Left lung (tissue), 10 donors: ENCODE data around the gene OXLD1. TPM values are rescaled to one million over a fixed set of nuclear protein-coding genes. Genes with fewer than 3 reads are reported as not detected.

ENCODE experiments used
- ATAC-seq: fragments of 200-7000 bp; cut with Tn5 transposase; one replicate; pipeline ENCODE4 v1.9.1; 2020; ENCODE audit warnings: moderate library complexity
- DNase-seq, 4 donors: peaks; one replicate each; pipeline ENCODE4 v3.0.0-alpha.2; 2013 to 2020
- H3K27ac ChIP-seq, 2 donors: fragments of 200-600 bp; sonication (generic) in 1 of 2; one replicate each; pipeline versions ENCODE4 v1.5.0 to v1.8.0; 2020 to 2021
- H3K27me3 ChIP-seq, 2 donors: fragments of 200-600 bp; sonication (generic) in 1 of 2; one replicate each; pipeline versions ENCODE4 v1.5.0 to v1.8.0; 2020 to 2021
- H3K36me3 ChIP-seq, 2 donors: fragments of 200-600 bp; sonication (generic) in 1 of 2; one replicate each; pipeline versions ENCODE4 v1.5.0 to v1.8.0; 2020 to 2021
- H3K4me1 ChIP-seq, 2 donors: fragments of 200-600 bp; one replicate each; pipeline ENCODE4 v1.8.0; 2021
- H3K4me3 ChIP-seq, 2 donors: fragments of 200-600 bp; sonication (generic) in 1 of 2; one replicate each; pipeline versions ENCODE4 v1.5.0 to v1.8.0; 2020 to 2021; ENCODE audit warnings: mild to moderate bottlenecking in 1 of 2
- H3K9me3 ChIP-seq, 2 donors: fragments of 200-600 bp; sonication (generic) in 1 of 2; one replicate each; pipeline versions ENCODE4 v1.5.0 to v1.8.0; 2020 to 2021
- CTCF ChIP-seq, 2 donors: fragments of 200-600 bp; sonication (generic) in 1 of 2; IDR thresholded peaks; one replicate each; pipeline versions ENCODE4 v1.5.0 to v1.8.0; 2021; ENCODE audit warnings: antibody characterized with exemption in 2 of 2
- intact Hi-C, 2 donors: fragments of 100-400 bp; cut with DNase I; formaldehyde crosslinking; loops; one replicate each; pipeline versions ENCODE4 v1.11.2 to v1.14.2; 2022
- polyA plus RNA-seq, 6 donors: library from polyadenylated mRNA; unstranded; fragments of 120-200 nt; gene quantifications; one replicate each; pipeline ENCODE4 v1.2.1, GENCODE V29; 2013; ENCODE audit not compliant: insufficient read length in 6 of 6
- total RNA-seq, 2 donors: library from RNA; stranded (reverse); fragmentation: NEBNext Ultra II Directional; extraction: Animal tissue kit (Norgen Biotek cat#: 25700); gene quantifications; one replicate each; pipeline ENCODE4 v1.2.1, GENCODE V29; 2021
- donor health status: DM: no; HTN: yes; CAD: no.
- donor health status: DM: no; HTN: no; CAD: no.

The OXLD1 gene
- total and polyA plus RNA-seq, 8 donors: 8.9 to 33.8 (median 13.9) TPM

DNA sequence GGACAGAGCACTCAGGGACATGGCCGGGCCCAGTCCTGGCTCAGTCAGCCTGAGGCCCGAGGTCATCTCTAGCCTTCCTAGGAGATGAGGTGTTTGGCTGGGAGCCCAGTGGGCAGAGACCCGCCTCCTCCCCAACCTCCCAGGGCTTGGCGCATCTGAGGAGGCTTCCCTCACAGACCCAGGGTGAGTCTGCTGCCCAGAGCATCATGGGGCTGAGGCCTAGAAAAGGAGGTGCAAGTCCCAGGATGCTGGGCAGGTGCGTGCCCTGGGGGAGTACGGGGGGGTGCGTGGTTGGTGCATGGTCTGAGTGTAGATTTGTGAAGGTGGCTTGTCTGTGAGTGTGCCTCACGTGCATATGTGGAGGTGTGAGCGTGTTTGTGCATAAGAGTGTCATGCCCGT, 14.7 kb downstream of the OXLD1 start:
- no peak for ATAC-seq
- TF ChIP-seq CTCF (IDR thresholded peaks at IDR 0.05): no peak
- no peaks in the 10 kb centered on the region for H3K9me3 ChIP-seq
- H3K27me3 ChIP-seq: peaks cover 36 to 66% of the 10 kb centered on the region in 2 donors
- peak in 1 of 4 donors; percentile 53 for DNase-seq
- intact Hi-C loops: no loop called here
- H3K4me1 ChIP-seq: peaks cover 0 to 3% of the 10 kb centered on the region in 2 donors
- H3K27ac ChIP-seq: no peak overlapping the region
- H3K36me3 ChIP-seq: no peaks in the 10 kb centered on the region
- no peak overlapping the region for H3K4me3 ChIP-seq

DNA sequence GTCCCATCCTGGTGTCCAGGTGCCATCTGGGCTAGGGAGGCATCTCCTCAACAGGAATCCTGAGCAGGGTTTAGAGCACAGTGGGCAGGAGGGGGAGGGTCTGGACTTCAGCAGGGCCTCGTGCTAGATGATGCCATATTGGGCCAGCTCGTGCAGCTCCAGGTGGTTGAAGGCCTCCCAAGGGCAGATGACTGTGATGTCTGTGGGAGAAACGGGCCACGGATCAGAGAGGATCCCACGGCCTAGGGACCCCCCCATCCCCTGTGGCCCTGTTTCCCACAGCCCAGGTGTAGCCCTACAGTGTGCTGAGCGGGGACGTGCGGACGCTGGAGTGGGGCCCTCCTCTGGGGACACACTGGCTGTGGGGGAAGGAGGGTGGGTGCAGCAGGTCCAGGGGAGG, 15.5 kb downstream of the OXLD1 start:
- Histone ChIP-seq H3K27ac (no peak overlapping the region), H3K9me3 (no peaks in the 10 kb centered on the region), H3K36me3 (no peaks in the 10 kb centered on the region), H3K4me3 (no peak overlapping the region), H3K4me1 (peaks cover 0 to 3% of the 10 kb centered on the region in 2 donors), H3K27me3 (peaks cover 37 to 68% of the 10 kb centered on the region in 2 donors)
- intact Hi-C loops: no loop called here
- TF ChIP-seq CTCF (IDR thresholded peaks at IDR 0.05): no peak
- no peak for ATAC-seq
- peak in 1 of 4 donors; percentile 47 for DNase-seq

- no peaks in the 10 kb centered on the region for H3K36me3 ChIP-seq
- TF ChIP-seq CTCF (IDR thresholded peaks at IDR 0.05): no peak
- H3K4me3 ChIP-seq: no peak overlapping the region
- H3K27ac ChIP-seq: no peak overlapping the region
- H3K4me1 ChIP-seq: peaks cover 0 to 3% of the 10 kb centered on the region in 2 donors
- H3K27me3 ChIP-seq: peaks cover 37 to 64% of the 10 kb centered on the region in 2 donors
- DNase-seq (peak in 1 of 4 donors; percentile 57), ATAC-seq (no peak)
- intact Hi-C loops: no loop called here
- H3K9me3 ChIP-seq: no peaks in the 10 kb centered on the region
Measured at GRCh38 chr17:81648707-81649085, 17.7 kb downstream of the OXLD1 start.

DNA sequence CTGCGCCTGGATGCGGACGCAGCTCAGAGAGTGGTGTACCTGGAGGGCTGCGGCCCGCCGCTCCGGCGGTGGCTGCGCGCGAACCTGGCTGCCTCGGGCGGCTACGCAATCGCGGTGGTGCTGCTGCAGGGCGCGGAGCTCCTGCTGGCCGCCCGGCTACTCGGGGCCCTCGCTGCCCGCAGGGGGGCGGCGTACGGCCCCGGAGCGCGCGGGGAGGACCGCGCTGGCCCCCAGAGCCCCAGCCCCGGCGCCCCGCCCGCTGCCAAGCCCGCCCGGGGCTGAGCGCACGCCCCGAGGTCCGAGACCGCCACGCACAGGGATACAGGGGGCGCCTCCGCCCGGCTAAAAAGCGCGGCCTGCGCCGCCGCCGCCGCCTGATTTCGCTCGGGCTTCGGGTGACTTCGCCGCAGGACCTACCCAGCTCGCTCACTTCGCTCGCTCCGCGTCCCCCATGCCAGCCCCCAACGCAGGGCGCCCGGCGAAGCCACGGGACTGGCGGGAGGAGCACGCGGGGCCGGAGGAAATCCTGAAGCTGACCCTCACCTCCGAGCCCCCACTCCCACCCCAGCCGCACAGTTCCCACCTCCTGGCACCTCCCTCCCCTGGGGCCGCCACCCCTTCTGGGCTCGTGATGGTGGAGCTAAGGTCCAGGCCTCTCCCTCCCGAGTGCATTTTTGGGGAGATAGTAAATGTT, 18.2 kb downstream of the OXLD1 start:
- DNase-seq (peak in 1 of 4 donors; percentile 76), ATAC-seq (no peak)
- Histone ChIP-seq H3K36me3 (no peaks in the 10 kb centered on the region), H3K27ac (no peak overlapping the region), H3K9me3 (no peaks in the 10 kb centered on the region), H3K27me3 (peaks cover 37 to 58% of the 10 kb centered on the region in 2 donors), H3K4me1 (peaks cover 0 to 3% of the 10 kb centered on the region in 2 donors), H3K4me3 (no peak overlapping the region)
- intact Hi-C loops: no loop called here
- no peak for TF ChIP-seq CTCF (IDR thresholded peaks at IDR 0.05)

GRCh38 chr17:81647640-81648012, 18.8 kb downstream of the OXLD1 start:
- Histone ChIP-seq H3K27me3 (peaks cover 37 to 56% of the 10 kb centered on the region in 2 donors), H3K27ac (no peak overlapping the region), H3K4me1 (peaks cover 0 to under 1% of the 10 kb centered on the region in 2 donors), H3K9me3 (no peaks in the 10 kb centered on the region), H3K36me3 (no peaks in the 10 kb centered on the region), H3K4me3 (no peak overlapping the region)
- TF ChIP-seq CTCF (IDR thresholded peaks at IDR 0.05): no peak
- intact Hi-C loops: no loop called here
- DNase-seq: peak in 1 of 4 donors; percentile 65
- no peak for ATAC-seq
